H1 (cell line): Measurements from ENCODE around the gene COL4A4. TPM values are rescaled to one million over a fixed set of nuclear protein-coding genes. Genes with fewer than 3 reads are reported as not detected.

Source experiments
- JUN ChIP-seq: IDR thresholded peaks from 2 replicates; pipeline ENCODE4 v1.6.1; 2011; ENCODE audit warnings: low read depth, mild to moderate bottlenecking, improper control_type of control experiment, low read length
- SP2 ChIP-seq: IDR thresholded peaks from 2 replicates; pipeline ENCODE4 v1.6.1; 2012; ENCODE audit warnings: mild to moderate bottlenecking, low read length, inconsistent platforms
- SRF ChIP-seq: IDR thresholded peaks from 2 replicates; pipeline ENCODE4 v1.6.1; 2011; ENCODE audit warnings: mild to moderate bottlenecking, low read depth, low read length, moderate library complexity
- TBP ChIP-seq: IDR thresholded peaks from 2 replicates; pipeline ENCODE4 v1.6.1; 2011; ENCODE audit warnings: low read depth, low read length, improper control_type of control experiment
- polyA plus RNA-seq, 7 experiments: library from polyadenylated mRNA; depleted of rRNA in 3 of 7; stranded (reverse) in 5 of 7; unstranded in 2 of 7; fragments of >200 nt in 5 of 7; fragments of 200-250 nt in 2 of 7; gene quantifications; 1 replicate in 5 of 7; 2 replicates in 1 of 7; 4 replicates in 1 of 7; pipeline versions ENCODE4 v1.2.1 to v1.2.3, GENCODE V29; 2011 to 2013; ENCODE audit warnings: missing spikeins in 2 of 7, mixed read lengths in 2 of 7
- total RNA-seq: library from RNA; stranded (reverse); fragmentation: NEBNext Ultra II Directional; extraction: Animal tissue kit (Norgen Biotek cat#: 25700); gene quantifications from 2 replicates; pipeline ENCODE4 v1.2.1, GENCODE V29; 2021
- TF ChIP-seq, protein P1 (sequence below): IDR thresholded peaks from 2 replicates; pipeline ENCODE4 v1.6.1; 2011; ENCODE audit warnings: low read length, improper control_type of control experiment

The COL4A4 gene
- total and polyA plus RNA-seq, 2 of the 8 experiments (the other 6 are each of a cell fraction or from before 2014, with no cell fraction given): 0.33 to 1.7 TPM

DNA sequence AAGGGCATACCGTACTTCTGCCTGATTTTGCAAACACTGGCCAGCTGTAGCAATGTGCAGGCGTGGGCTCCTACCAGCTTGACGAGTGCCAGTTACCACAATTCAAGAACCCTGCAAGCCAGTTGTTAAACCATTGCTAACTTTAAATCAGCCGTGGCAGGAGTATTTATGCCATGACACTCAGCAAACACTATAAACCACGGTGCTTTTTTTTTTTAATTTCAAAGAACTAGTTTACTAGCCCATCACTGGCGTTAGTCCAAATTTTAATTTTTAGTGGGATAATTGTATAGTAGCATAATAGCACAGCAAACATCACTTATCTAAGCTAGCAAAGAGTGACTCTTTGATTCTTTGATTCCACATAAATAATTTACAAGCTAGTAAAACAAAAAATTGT is 111.1 kb downstream of the COL4A4 start (continued):
- TF ChIP-seq JUN (no peak), SP2 (no peak), SRF (no peak), TBP (no peak)
- TF ChIP-seq, protein P1, sequence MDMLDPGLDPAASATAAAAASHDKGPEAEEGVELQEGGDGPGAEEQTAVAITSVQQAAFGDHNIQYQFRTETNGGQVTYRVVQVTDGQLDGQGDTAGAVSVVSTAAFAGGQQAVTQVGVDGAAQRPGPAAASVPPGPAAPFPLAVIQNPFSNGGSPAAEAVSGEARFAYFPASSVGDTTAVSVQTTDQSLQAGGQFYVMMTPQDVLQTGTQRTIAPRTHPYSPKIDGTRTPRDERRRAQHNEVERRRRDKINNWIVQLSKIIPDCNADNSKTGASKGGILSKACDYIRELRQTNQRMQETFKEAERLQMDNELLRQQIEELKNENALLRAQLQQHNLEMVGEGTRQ: no peak
